Caco-2 (cell line): ENCODE measurements around the gene PARP9. TPM values are rescaled to one million over a fixed set of nuclear protein-coding genes. Genes with fewer than 3 reads are reported as not detected.

ENCODE experiments used
- BruUV-seq: library from RNA; stranded (reverse); fragments of 400-500 nt; replicated peaks from 2 replicates; lab custom pipeline; 2021; lab: Mats Ljungman, UMichigan
- CTCF ChIA-PET: fragments of 300-600 bp; sonication (Branson Sonifier 250); formaldehyde crosslinking; loops from one replicate; lab custom pipeline; 2022; ENCODE audit warnings: antibody characterized with exemption; lab: Charles Lee
- POLR2A ChIA-PET: fragments of 300-600 bp; sonication (Branson Sonifier 250); formaldehyde crosslinking; loops from one replicate; lab custom pipeline; 2022; ENCODE audit warnings: antibody characterized with exemption; lab: Charles Lee
- DNase-seq, 2 experiments: peaks; one replicate each; pipeline versions ENCODE4 v3.0.0 to v3.0.0-alpha.2; 2020 to 2022
- H3K27me3 ChIP-seq: replicated peaks from 2 replicates; pipeline ENCODE4 v1.6.0; 2011; ENCODE audit warnings: low read length; ENCODE audit not compliant: control insufficient read depth, insufficient read depth
- H3K36me3 ChIP-seq: 2 replicates; pipeline ENCODE4 v1.5.1; 2011; ENCODE audit warnings: low read length; ENCODE audit not compliant: control insufficient read depth, insufficient read depth
- H3K4me1 ChIP-seq: fragments of 250-450 bp; sonication (Bioruptor Pico); 2 replicates; pipeline ENCODE4 v1.5.1; 2020; ENCODE audit warnings: mild to moderate bottlenecking
- H3K4me3 ChIP-seq: 2 replicates; pipeline ENCODE4 v1.5.1; 2011; ENCODE audit warnings: low read depth, mild to moderate bottlenecking, control low read depth, low read length
- H3K9me3 ChIP-seq: fragments of 250-450 bp; sonication (Bioruptor Pico); 2 replicates; pipeline ENCODE4 v1.5.1; 2020; ENCODE audit warnings: mild to moderate bottlenecking, moderate library complexity
- H3K27ac Mint-ChIP-seq: one replicate; pipeline ENCODE4 v1.8.0; 2022; ENCODE audit warnings: mixed read lengths; ENCODE audit not compliant: unreplicated experiment
- H3K27me3 Mint-ChIP-seq: one replicate; pipeline ENCODE4 v1.8.0; 2022; ENCODE audit warnings: mixed read lengths; ENCODE audit not compliant: insufficient read depth, unreplicated experiment
- H3K36me3 Mint-ChIP-seq: one replicate; pipeline ENCODE4 v1.8.0; 2022; ENCODE audit warnings: mild to moderate bottlenecking, mixed read lengths; ENCODE audit not compliant: insufficient read depth, unreplicated experiment
- H3K4me1 Mint-ChIP-seq: one replicate; pipeline ENCODE4 v1.8.0; 2022; ENCODE audit warnings: low read depth, mixed read lengths; ENCODE audit not compliant: unreplicated experiment
- H3K4me3 Mint-ChIP-seq: one replicate; pipeline ENCODE4 v1.8.0; 2022; ENCODE audit warnings: mild to moderate bottlenecking, moderate library complexity, mixed read lengths; ENCODE audit not compliant: unreplicated experiment
- H3K9me3 Mint-ChIP-seq: one replicate; pipeline ENCODE4 v1.8.0; 2022; ENCODE audit warnings: mixed read lengths; ENCODE audit not compliant: unreplicated experiment
- CTCF ChIP-seq, 2 experiments: fragments of 200-600 bp in 1 of 2; IDR thresholded peaks; 1 replicate in 1 of 2; 2 replicates in 1 of 2; pipeline versions ENCODE4 v1.5.1 to v1.8.0; 2011 to 2022; ENCODE audit warnings: antibody characterized with exemption in 1 of 2, control low read depth in 1 of 2, inconsistent platforms in 1 of 2, low read depth in 1 of 2, low read length in 1 of 2, mild to moderate bottlenecking in 1 of 2, moderate library complexity in 1 of 2; ENCODE audit not compliant: insufficient read depth in 1 of 2, severe bottlenecking in 1 of 2, unreplicated experiment in 1 of 2
- intact Hi-C: fragments of 100-400 bp; cut with micrococcal nuclease; formaldehyde crosslinking; loops from one replicate; pipeline ENCODE4 v1.10.0; 2022; ENCODE audit not compliant: unreplicated experiment
- total RNA-seq: library from RNA; stranded (reverse); gene quantifications from 2 replicates; pipeline ENCODE4 v1.2.3, GENCODE V29; 2022

The PARP9 gene
- total RNA-seq, 1 experiment from 2014 or later = 15.8 TPM

GRCh38 chr3:122563717-122564025, 429 bp downstream of the PARP9 start:
- Mint-ChIP-seq H3K4me3 (peak overlapping the region; percentile 83), H3K4me1 (peaks cover 8% of the 10 kb centered on the region), H3K27me3 (no peaks in the 10 kb centered on the region), H3K27ac (peak overlapping the region; percentile 86), H3K36me3 (no peaks in the 10 kb centered on the region), H3K9me3 (no peaks in the 10 kb centered on the region)
- Histone ChIP-seq H3K36me3 (no peaks in the 10 kb centered on the region), H3K9me3 (no peaks in the 10 kb centered on the region), H3K4me3 (peak overlapping the region; percentile 65), H3K4me1 (0 out of 2 replicates have a peak, but pooled peaks cover 3% of the 10 kb centered on the region), H3K27me3 (no peaks in the 10 kb centered on the region)
- CTCF ChIA-PET = interaction anchor here (1.1 kb wide), 1 partner anchor 116 kb away, joined by 10 read pairs; no protein-coding TSS in a partner anchor
- POLR2A ChIA-PET = interaction anchor here (0.5 to 1.0 kb wide), 2 partner anchors 179 to 210 kb away, joined by 3 read pairs; partner anchors contain the start of gene FAM162A
- DNase-seq = peak in 1 of 2 experiments; percentile 11
- intact Hi-C loops = loop anchor here (1.0 to 10.0 kb wide), 6 partner anchors 106 to 464 kb away; partner anchors contain the start of genes HSPBAP1, SEMA5B and SLC49A4
- TF ChIP-seq CTCF (IDR thresholded peaks at IDR 0.05; ENCODE audit: insufficient read depth in 1 of 2, low read depth in 1 of 2, low read length in 1 of 2, severe bottlenecking in 1 of 2, unreplicated experiment in 1 of 2) = no peak
- BruUV-seq = no TSS peak

DNA sequence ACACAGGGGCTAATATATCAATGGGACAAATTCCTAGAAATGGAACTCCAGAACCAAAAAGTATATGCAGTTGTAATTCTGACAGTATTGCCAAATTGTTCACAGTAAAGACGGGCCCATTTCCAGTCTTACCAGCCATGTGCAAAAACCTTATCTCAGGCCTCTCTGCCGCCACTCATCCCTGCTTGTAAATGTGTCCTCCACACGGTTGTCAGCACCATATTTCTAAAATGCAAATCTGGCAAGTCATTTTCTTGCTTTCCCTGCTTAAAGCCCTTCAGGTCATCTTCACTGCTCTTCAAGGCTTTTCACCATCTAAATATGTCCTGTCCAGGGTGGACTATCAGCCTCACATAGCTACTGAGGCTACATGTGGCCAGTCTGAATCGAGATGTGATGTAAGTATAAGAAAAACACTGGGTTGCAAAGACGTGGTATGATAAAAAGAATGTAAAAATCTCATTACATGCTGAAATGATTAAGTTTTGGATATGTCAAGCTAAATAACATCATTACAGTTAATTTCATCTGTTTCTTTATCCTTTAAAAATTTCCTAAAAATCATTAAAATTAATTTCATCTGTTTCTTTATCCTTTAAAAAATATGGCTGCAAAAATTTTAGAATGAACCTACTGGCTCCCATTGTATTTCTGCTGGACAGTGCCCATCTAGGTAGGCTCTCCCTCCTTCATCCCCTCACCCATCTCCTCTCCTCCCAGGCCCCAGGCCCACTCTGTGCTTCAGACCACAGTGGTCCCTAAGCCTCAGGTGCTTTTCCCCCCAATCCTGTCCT, 980 bp downstream of the PARP9 start:
- Histone ChIP-seq H3K4me1 (0 out of 2 replicates have a peak, but pooled peaks cover 3% of the 10 kb centered on the region), H3K27me3 (no peaks in the 10 kb centered on the region), H3K36me3 (no peaks in the 10 kb centered on the region; the same call in 1 of the 2 replicates), H3K4me3 (peak overlapping the region; percentile 65), H3K9me3 (no peaks in the 10 kb centered on the region)
- no TSS peak for BruUV-seq
- H3K4me3 Mint-ChIP-seq = peak overlapping the region; percentile 83
- H3K27me3 Mint-ChIP-seq = no peaks in the 10 kb centered on the region
- H3K36me3 Mint-ChIP-seq = no peaks in the 10 kb centered on the region
- H3K27ac Mint-ChIP-seq = peak overlapping the region; percentile 86
- POLR2A ChIA-PET = no interaction called here
- CTCF ChIA-PET = no interaction called here
- intact Hi-C loops = loop anchor here (5.0 to 10.0 kb wide), 5 partner anchors 106 to 464 kb away; partner anchors contain the start of genes HSPBAP1, SEMA5B and SLC49A4
- no peak for DNase-seq
- H3K9me3 Mint-ChIP-seq = no peaks in the 10 kb centered on the region
- no peak for TF ChIP-seq CTCF (IDR thresholded peaks at IDR 0.05; ENCODE audit: insufficient read depth in 1 of 2, low read depth in 1 of 2, low read length in 1 of 2, severe bottlenecking in 1 of 2, unreplicated experiment in 1 of 2)
- peaks cover 8% of the 10 kb centered on the region for H3K4me1 Mint-ChIP-seq

- H3K4me1 Mint-ChIP-seq = peaks cover 8% of the 10 kb centered on the region
- H3K9me3 Mint-ChIP-seq = no peaks in the 10 kb centered on the region
- no peak overlapping the region for H3K4me3 Mint-ChIP-seq
- intact Hi-C loops = loop anchor here (1.0 to 10.0 kb wide), 6 partner anchors 103 to 467 kb away; partner anchors contain the start of genes HSPBAP1, SEMA5B and SLC49A4
- Histone ChIP-seq H3K36me3 (no peaks in the 10 kb centered on the region; the same call in 1 of the 2 replicates), H3K4me1 (0 out of 2 replicates have a peak, but pooled peaks cover 3% of the 10 kb centered on the region), H3K9me3 (no peaks in the 10 kb centered on the region), H3K4me3 (no peak overlapping the region), H3K27me3 (no peaks in the 10 kb centered on the region)
- no peaks in the 10 kb centered on the region for H3K27me3 Mint-ChIP-seq
- no peaks in the 10 kb centered on the region for H3K36me3 Mint-ChIP-seq
- DNase-seq = peak; percentile 41 to 59
- CTCF ChIA-PET = interaction anchor here (1.0 kb wide), 1 partner anchor 119 kb away, joined by 5 read pairs; no protein-coding TSS in a partner anchor
- TF ChIP-seq CTCF (IDR thresholded peaks at IDR 0.05; ENCODE audit: insufficient read depth in 1 of 2, low read depth in 1 of 2, low read length in 1 of 2, severe bottlenecking in 1 of 2, unreplicated experiment in 1 of 2) = peak; percentile 41 to 63
- POLR2A ChIA-PET = no interaction called here
- BruUV-seq = no TSS peak
- H3K27ac Mint-ChIP-seq = no peak overlapping the region
Measured at GRCh38 chr3:122560680-122561079, 3.4 kb downstream of the PARP9 start.
